ENCODE measurements around the gene RECQL.
"Not testable (repeated sequence)": the region's sequence is repeated elsewhere in the genome, so short reads cannot be mapped to it uniquely, and the experiment has no call there.

The RECQL gene

GRCh38 chr12:21475552-21475951, 25.9 kb downstream of the RECQL start:
- no peak for TF ChIP-seq RARB (CRISPR knock-in tag; IDR thresholded peaks at IDR 0.05)
- TF ChIP-seq SNAI2 (CRISPR knock-in tag; IDR thresholded peaks at IDR 0.05): no peak
- no peak for TF ChIP-seq ESRRG (CRISPR knock-in tag; IDR thresholded peaks at IDR 0.05)
- no peak for TF ChIP-seq ZFP30 (CRISPR knock-in tag; IDR thresholded peaks at IDR 0.05)
- ATAC-seq: no peak

GRCh38 chr12:21472197-21472823, 29.1 kb downstream of the RECQL start:
- TF ChIP-seq TCF4 (CRISPR knock-in tag; IDR thresholded peaks at IDR 0.05; ENCODE audit: borderline replicate concordance): no peak
- no peak for TF ChIP-seq ZNF8 (CRISPR knock-in tag; IDR thresholded peaks at IDR 0.05)
- no peak for TF ChIP-seq TOX (CRISPR knock-in tag; IDR thresholded peaks at IDR 0.05; ENCODE audit: borderline replicate concordance)
- no peak for TF ChIP-seq POU6F1 (CRISPR knock-in tag; IDR thresholded peaks at IDR 0.05; ENCODE audit: borderline replicate concordance, low read depth)
- TF ChIP-seq GLIS3 (CRISPR knock-in tag; IDR thresholded peaks at IDR 0.05): no peak
- ATAC-seq: no peak

GRCh38 chr12:21471294-21471693, 30.1 kb downstream of the RECQL start:
- no peak for ATAC-seq
- no peak for TF ChIP-seq ZNF70 (CRISPR knock-in tag; IDR thresholded peaks at IDR 0.05)
- no peak for TF ChIP-seq GLIS3 (CRISPR knock-in tag; IDR thresholded peaks at IDR 0.05)
- no peak for TF ChIP-seq TOX (CRISPR knock-in tag; IDR thresholded peaks at IDR 0.05; ENCODE audit: borderline replicate concordance)
- TF ChIP-seq RARB (CRISPR knock-in tag; IDR thresholded peaks at IDR 0.05): no peak
- no peak for TF ChIP-seq ZFP30 (CRISPR knock-in tag; IDR thresholded peaks at IDR 0.05)
- no peak for TF ChIP-seq ZNF8 (CRISPR knock-in tag; IDR thresholded peaks at IDR 0.05)
- no peak for TF ChIP-seq POU6F1 (CRISPR knock-in tag; IDR thresholded peaks at IDR 0.05; ENCODE audit: borderline replicate concordance, low read depth)
- TF ChIP-seq CSDC2 (CRISPR knock-in tag; IDR thresholded peaks at IDR 0.05): no peak
- TF ChIP-seq PPARA (CRISPR knock-in tag; IDR thresholded peaks at IDR 0.05; ENCODE audit: borderline replicate concordance): no peak
- TF ChIP-seq ZC3H10 (CRISPR knock-in tag; IDR thresholded peaks at IDR 0.05): no peak
- TF ChIP-seq OSR1 (CRISPR knock-in tag; IDR thresholded peaks at IDR 0.05): no peak
- no peak for TF ChIP-seq ISL1 (CRISPR knock-in tag; IDR thresholded peaks at IDR 0.05)
- no peak for TF ChIP-seq ZNF565 (CRISPR knock-in tag; conservative IDR thresholded peaks at IDR 0.05; ENCODE audit: low read depth)
- no peak for TF ChIP-seq ZFP3 (CRISPR knock-in tag; IDR thresholded peaks at IDR 0.05)

- ATAC-seq: not testable (repeated sequence)
Measured at GRCh38 chr12:21467334-21467733, 34.1 kb downstream of the RECQL start.

GRCh38 chr12:21459474-21459873, 42.0 kb downstream of the RECQL start:
- no peak for ATAC-seq
- TF ChIP-seq TCF4 (CRISPR knock-in tag; IDR thresholded peaks at IDR 0.05; ENCODE audit: borderline replicate concordance): peak; percentile 72
- TF ChIP-seq CREB5 (CRISPR knock-in tag; IDR thresholded peaks at IDR 0.05; ENCODE audit: low read depth): no peak

GRCh38 chr12:21456291-21456780, 45.1 kb downstream of the RECQL start:
- ATAC-seq: no peak
- TF ChIP-seq PATZ1 (CRISPR knock-in tag; IDR thresholded peaks at IDR 0.05; ENCODE audit: borderline replicate concordance): no peak
- TF ChIP-seq SNAI2 (CRISPR knock-in tag; IDR thresholded peaks at IDR 0.05): no peak
- TF ChIP-seq RARB (CRISPR knock-in tag; IDR thresholded peaks at IDR 0.05): no peak
- no peak for TF ChIP-seq POU6F1 (CRISPR knock-in tag; IDR thresholded peaks at IDR 0.05; ENCODE audit: borderline replicate concordance, low read depth)
- TF ChIP-seq TCF4 (CRISPR knock-in tag; IDR thresholded peaks at IDR 0.05; ENCODE audit: borderline replicate concordance): no peak
- no peak for TF ChIP-seq CSDC2 (CRISPR knock-in tag; IDR thresholded peaks at IDR 0.05)
- no peak for TF ChIP-seq GLIS3 (CRISPR knock-in tag; IDR thresholded peaks at IDR 0.05)
- TF ChIP-seq OSR1 (CRISPR knock-in tag; IDR thresholded peaks at IDR 0.05): no peak
- no peak for TF ChIP-seq TSHZ2 (CRISPR knock-in tag; IDR thresholded peaks at IDR 0.05)
- no peak for TF ChIP-seq ISL1 (CRISPR knock-in tag; IDR thresholded peaks at IDR 0.05)
- TF ChIP-seq ZNF70 (CRISPR knock-in tag; IDR thresholded peaks at IDR 0.05): no peak
- no peak for TF ChIP-seq ZC3H10 (CRISPR knock-in tag; IDR thresholded peaks at IDR 0.05)
- no peak for TF ChIP-seq ZNF565 (CRISPR knock-in tag; conservative IDR thresholded peaks at IDR 0.05; ENCODE audit: low read depth)
- no peak for TF ChIP-seq PPARA (CRISPR knock-in tag; IDR thresholded peaks at IDR 0.05; ENCODE audit: borderline replicate concordance)
